HG02938 (cell line): Measurements from ENCODE around the gene OGFR.
"Not testable (repeated sequence)": the region's sequence is repeated elsewhere in the genome, so short reads cannot be mapped to it uniquely, and the experiment has no call there.

Experiments used
- ATAC-seq: cut with Tn5 transposase; IDR thresholded peaks from one replicate; pipeline ENCODE4 v1.9.1; 2021; ENCODE audit warnings: mild to moderate bottlenecking, moderate library complexity; ENCODE audit not compliant: unreplicated experiment

The OGFR gene

GRCh38 chr20:62836967-62837490, 32.4 kb downstream of the OGFR start:
- no peak for ATAC-seq

- no peak for ATAC-seq
Observed at GRCh38 chr20:62837790-62838127, 33.1 kb downstream of the OGFR start.

GRCh38 chr20:62838128-62838891, 33.7 kb downstream of the OGFR start:
- no peak for ATAC-seq

GRCh38 chr20:62839261-62839660, 34.6 kb downstream of the OGFR start:
- no peak for ATAC-seq

GRCh38 chr20:62839816-62840215, 35.2 kb downstream of the OGFR start:
- no peak for ATAC-seq

DNA sequence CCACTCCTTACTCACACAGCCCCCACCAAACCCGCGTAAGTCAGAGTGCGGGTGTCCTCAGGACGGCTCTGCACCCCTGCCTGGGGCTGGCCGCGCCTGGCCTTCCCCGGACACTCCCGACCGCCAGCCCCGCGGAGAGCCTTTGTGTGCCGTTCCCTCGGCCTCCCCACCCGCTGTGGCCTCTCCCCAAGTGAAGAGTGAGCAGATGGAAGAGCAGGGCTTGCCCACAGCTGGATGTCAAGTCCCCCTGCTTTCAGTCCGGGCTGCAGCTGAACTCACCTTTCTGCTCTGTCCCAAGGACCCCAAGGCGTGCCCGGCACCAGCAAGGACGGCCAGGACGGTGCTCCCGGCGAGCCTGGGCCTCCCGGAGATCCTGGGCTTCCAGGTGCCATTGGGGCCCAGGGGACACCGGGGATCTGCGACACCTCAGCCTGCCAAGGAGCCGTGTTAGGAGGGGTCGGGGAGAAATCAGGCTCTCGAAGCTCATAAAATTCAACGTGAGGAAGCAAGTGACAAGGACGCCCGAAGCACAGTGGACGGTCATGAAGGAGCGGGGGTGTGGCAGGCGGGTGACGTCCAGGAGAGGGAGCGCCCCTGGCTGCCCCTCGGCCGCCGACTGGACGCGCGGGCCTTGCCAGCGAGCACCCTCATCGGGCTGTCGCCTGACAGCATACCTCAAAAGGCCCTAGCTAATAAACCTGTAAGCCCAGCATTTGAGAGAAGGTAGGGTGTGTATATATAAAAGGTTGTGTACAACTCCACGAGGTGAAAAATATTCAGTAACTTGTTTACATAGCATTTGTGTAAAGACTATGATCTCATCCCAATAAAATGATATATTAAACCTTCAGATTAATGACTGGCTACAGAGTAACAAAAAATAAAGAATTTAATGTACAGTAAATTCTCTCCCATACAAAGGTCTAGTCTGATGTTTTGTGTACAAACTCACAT, 35.9 kb downstream of the OGFR start:
- ATAC-seq, result no peak

DNA sequence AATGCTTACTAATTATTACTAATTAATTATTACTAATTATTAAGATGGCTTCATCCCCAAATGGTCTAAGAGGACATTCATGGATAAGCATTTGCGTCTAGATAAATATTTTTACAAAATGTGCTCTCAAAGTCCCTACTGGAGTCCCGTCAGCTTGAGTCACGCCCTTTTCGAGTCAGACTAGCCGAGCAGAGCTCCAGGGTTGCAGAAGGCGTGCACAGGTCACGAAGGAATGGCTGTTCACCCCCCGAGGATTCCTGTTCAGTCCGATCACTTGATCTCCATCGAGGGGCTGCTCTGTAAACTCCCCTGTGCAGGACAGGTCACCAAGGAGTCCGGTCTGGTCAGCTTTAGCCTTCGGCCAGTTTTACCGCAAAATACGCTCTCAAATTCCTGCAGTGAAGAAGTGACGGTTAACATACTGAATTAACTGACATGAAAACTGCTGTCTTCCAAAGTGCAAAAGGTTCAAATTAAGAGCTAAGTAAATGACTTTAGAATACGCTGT, 37.1 kb downstream of the OGFR start:
- no peak for ATAC-seq

DNA sequence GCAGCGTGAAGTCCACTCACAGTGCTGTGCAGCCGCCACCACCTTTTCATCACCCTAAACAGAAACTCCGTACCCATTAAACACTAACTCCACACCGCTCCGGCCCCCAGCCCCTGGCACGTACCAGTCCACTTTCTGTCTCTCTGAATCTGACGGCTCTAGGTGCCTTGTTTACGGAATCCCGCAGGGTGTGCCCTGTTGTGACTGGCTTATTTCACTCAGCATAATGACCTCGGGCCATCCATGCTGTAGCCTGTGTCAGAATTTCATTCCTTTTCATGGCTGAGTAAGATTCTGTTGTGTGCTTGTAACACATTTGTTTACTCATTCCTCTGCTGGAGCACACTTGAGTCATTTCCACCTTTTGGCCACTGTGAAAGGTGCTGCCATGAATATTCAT, 39.0 kb downstream of the OGFR start:
- ATAC-seq, result no peak

GRCh38 chr20:62844182-62844581, 39.5 kb downstream of the OGFR start:
- no peak for ATAC-seq

DNA sequence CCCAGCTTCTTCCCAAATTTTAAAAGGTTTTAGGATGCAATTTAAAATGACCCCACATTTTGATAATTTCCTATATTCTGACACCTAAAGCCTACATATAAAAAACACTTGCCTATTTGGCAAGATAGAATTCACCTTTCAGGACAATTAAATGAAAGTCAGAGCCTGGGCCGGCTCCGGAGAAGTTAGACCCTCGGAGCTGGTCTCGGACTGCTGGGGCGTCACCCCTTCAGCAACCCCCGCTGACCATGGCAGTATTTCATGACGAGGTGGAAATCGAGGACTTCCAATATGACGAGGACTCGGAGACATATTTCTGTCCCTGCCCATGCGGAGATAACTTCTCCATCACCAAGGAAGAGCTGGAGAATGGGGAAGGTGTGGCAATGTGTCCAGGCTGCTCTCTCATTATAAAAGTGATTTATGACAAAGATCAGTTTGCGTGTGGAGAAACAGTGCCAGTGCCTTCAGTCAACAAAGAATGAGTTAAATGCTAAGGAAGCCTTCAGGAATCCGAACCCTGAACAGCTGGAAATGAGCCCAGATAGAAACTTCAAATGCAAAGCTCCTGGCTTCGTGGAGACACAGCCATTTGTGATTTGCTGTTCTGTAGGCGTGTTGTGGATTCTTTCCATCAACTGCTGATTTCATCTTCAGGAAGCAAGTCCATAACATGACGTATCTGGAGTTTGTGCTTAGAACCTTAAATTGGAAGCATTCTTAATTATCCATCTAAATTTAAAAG, 41.0 kb downstream of the OGFR start:
- no peak for ATAC-seq

DNA sequence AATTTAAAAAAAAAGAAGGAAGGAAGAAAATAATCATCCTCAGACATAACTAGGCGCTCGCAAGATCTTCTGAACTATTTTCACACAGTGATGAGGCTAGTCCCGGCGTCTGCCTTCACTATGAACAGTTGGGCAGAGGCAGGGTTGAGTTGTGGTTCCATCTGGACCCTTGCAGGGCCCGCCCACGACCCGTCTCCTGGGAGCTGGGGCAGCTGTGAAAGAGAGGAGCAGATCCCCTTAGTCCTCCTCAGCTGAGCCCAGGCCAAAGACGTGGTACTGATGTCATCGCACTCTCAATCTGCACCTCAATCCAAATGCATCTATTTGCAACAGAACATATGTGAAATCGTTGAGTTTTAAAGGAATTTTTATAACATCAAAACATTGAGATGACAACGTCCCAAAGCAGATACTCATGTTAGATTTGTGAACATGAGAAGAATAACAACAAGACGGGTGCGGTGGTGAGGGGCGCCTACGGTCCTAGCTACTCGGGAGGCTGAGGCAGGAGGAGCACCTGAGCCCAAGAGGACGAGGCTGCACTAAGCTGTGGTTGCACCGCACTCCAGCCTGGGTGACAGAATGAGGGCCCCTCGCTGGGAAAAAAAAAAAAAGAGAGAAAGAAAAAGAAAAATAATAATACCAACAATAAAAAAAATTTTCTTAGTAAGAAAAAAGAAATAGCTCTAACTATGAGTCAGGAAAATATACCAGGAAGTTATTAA, 41.7 kb downstream of the OGFR start:
- no peak for ATAC-seq

DNA sequence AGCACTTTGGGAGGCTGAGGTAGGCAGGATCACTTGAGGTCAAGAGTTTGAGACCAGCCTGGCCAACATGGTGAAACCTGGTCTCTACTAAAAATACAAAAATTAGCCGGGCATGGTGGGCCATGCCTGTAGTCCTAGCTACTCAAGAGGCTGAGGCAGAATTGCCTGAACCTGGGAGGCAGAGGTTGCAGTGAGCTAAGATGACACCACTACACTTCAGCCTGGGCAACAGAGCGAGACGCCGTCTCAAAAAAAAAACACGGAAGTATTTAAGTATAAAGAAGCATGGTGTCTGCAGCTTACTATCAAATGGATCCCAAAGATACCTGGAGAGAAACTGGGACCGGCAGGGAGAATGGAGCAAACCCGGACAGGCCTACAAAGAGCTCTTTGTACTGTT, 44.3 kb downstream of the OGFR start:
- not testable (repeated sequence) for ATAC-seq

- no peak for ATAC-seq
Observed at GRCh38 chr20:62849431-62849830, 44.8 kb downstream of the OGFR start.

- no peak for ATAC-seq
Observed at GRCh38 chr20:62850333-62850974, 45.8 kb downstream of the OGFR start.

DNA sequence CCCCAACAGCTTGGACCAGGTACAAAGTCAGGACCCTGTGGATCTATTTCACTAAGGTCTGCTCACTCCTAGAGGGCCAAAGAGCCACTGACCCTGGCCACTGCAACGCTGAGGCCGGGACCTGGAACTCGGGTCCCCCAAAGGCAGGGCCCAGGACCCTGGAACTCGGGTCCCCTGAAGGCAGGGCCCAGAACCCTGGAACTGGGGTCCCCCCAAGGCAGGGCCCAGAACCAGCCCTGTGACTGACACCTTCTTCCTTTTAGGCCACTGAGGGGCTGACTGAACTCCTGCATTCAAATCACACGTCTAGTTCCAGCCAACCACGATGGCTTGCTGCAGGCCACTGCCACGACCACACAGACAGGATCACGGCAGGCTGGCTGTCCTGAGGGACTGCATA, 47.6 kb downstream of the OGFR start:
- ATAC-seq, result no peak

DNA sequence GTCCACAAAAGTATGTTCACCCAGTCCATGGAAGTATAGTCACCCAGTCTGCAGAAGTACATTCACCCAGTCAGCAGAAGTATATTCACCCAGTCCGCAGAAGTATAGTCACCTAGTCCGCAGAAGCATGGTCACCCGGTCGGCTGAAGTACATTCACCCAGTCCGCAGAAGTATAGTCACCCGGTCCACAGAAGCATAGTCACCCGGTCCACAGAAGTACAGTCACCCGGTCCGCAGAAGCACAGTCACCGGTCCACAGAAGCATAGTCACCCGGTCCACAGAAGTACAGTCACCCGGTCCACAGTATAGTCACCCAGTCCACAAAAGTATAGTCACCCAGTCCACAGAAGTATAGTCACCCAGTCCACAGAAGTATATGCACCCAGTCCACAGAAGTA, 48.2 kb downstream of the OGFR start:
- ATAC-seq, result no peak

DNA sequence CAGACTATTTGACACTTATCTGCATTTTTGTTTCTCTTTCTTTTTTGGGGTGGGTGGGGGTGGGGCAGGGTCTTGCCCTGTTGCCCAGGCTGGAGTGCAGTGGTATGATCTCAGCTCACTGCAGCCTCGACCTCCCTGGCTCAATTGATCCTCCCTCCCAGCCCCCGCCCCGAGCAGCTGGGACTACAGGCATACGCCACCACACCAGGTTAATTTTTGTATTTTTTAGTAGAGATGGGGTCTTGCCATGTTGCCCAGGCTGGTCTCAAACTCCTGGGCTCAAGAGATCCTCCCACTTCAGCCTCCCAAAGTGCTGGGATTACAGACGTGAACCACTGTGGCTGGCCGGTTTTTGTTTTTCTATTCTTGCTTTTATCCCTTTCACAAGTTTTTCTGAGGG, 48.7 kb downstream of the OGFR start:
- ATAC-seq, result not testable (repeated sequence)

DNA sequence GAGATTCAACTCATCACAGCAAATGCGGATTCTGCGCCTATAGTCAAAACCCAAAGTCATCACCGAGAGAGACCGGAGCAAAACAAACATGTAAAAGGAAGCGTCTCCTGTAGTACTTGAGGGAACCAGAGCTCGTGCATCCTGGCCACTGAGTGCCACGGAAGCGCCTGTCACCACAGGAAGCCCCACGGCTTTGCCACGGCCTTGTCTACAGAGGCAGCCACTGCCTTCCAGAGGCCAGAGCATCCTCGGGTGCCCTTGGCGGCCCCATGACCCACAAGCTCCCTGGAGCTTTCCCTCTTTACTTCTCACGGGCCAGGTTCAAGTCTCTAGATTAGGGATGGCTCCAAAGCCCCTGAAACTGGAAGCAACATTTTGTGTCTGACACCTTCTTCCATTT, 49.5 kb downstream of the OGFR start:
- no peak for ATAC-seq

GRCh38 chr20:62855120-62855519, 50.5 kb downstream of the OGFR start:
- ATAC-seq, result no peak
